IMR-90 (cell line): ENCODE results near the gene KCNQ2. TPM values are rescaled to one million over a fixed set of nuclear protein-coding genes. Genes with fewer than 3 reads are reported as not detected.

ENCODE experiments used
- ATAC-seq: fragments of 200-7000 bp; cut with Tn5 transposase; 2 replicates; pipeline ENCODE4 v1.9.1; 2020; ENCODE audit warnings: low read depth, mild to moderate bottlenecking, moderate library complexity
- BruUV-seq: library from RNA; stranded (reverse); fragments of 400-500 nt; replicated peaks from 2 replicates; lab custom pipeline; 2021; lab: Mats Ljungman, UMichigan
- CTCF ChIA-PET: fragments of 300-600 bp; formaldehyde crosslinking; extraction: SDS; loops from one replicate; lab custom pipeline; 2021; ENCODE audit warnings: antibody characterized with exemption; lab: Yijun Ruan, JAX
- POLR2A ChIA-PET: fragments of 300-600 bp; sonication (Branson Sonifier 250); formaldehyde crosslinking; loops from one replicate; lab custom pipeline; 2022; ENCODE audit warnings: antibody characterized with exemption; ENCODE audit not compliant: unreplicated experiment; lab: Charles Lee
- DNase-seq: peaks from one replicate; pipeline ENCODE4 v3.0.0; 2013
- H2AFZ ChIP-seq: replicated peaks from 2 replicates; pipeline ENCODE3; 2013; ENCODE audit warnings: low read length, mild to moderate bottlenecking; ENCODE audit not compliant: poor library complexity
- H2AK5ac ChIP-seq: 2 replicates; pipeline ENCODE4 v1.6.1; 2013; ENCODE audit warnings: low read depth, low read length, inconsistent platforms
- H2AK9ac ChIP-seq: replicated peaks from 2 replicates; pipeline ENCODE3; 2013; ENCODE audit warnings: mild to moderate bottlenecking, low read depth, low read length, moderate library complexity; ENCODE audit not compliant: poor library complexity
- H2BK120ac ChIP-seq: 2 replicates; pipeline ENCODE4 v1.6.1; 2013; ENCODE audit warnings: low read depth, low read length, inconsistent platforms
- H2BK15ac ChIP-seq: 3 replicates; pipeline ENCODE4 v1.6.1; 2013; ENCODE audit warnings: low read depth, low read length, inconsistent platforms
- H2BK20ac ChIP-seq: 2 replicates; pipeline ENCODE4 v1.6.1; 2013; ENCODE audit warnings: low read depth, mild to moderate bottlenecking, inconsistent platforms, low read length, moderate library complexity
- H2BK5ac ChIP-seq: 2 replicates; pipeline ENCODE4 v1.6.1; 2013; ENCODE audit warnings: mild to moderate bottlenecking, low read depth, low read length, inconsistent platforms; ENCODE audit not compliant: poor library complexity, severe bottlenecking
- H3K14ac ChIP-seq: replicated peaks from 2 replicates; pipeline ENCODE4 v1.6.1; 2013; ENCODE audit warnings: low read depth, low read length, inconsistent platforms
- H3K18ac ChIP-seq: 2 replicates; pipeline ENCODE4 v1.6.1; 2013; ENCODE audit warnings: low read depth, low read length, control low read depth
- H3K23ac ChIP-seq: 2 replicates; pipeline ENCODE4 v1.6.1; 2013; ENCODE audit warnings: low read depth, low read length, inconsistent platforms
- H3K27ac ChIP-seq: 2 replicates; pipeline ENCODE4 v1.5.1; 2013; ENCODE audit warnings: mild to moderate bottlenecking, control low read depth, low read length; ENCODE audit not compliant: insufficient read depth
- H3K27me3 ChIP-seq: 2 replicates; pipeline ENCODE4 v1.6.1; 2013; ENCODE audit warnings: low read length; ENCODE audit not compliant: control insufficient read depth, insufficient read depth
- H3K36me3 ChIP-seq: 2 replicates; pipeline ENCODE4 v1.6.1; 2013; ENCODE audit warnings: low read length, mixed read lengths; ENCODE audit not compliant: control insufficient read depth, insufficient read depth
- H3K4ac ChIP-seq: 2 replicates; pipeline ENCODE4 v1.6.1; 2013; ENCODE audit warnings: low read depth, low read length, inconsistent platforms
- H3K4me1 ChIP-seq: 2 replicates; pipeline ENCODE4 v1.6.1; 2013; ENCODE audit warnings: low read length, mixed read lengths; ENCODE audit not compliant: control insufficient read depth, insufficient read depth
- H3K4me2 ChIP-seq: 2 replicates; pipeline ENCODE4 v1.6.1; 2013; ENCODE audit warnings: low read depth, mild to moderate bottlenecking, control low read depth, low read length, moderate library complexity
- H3K4me3 ChIP-seq: 2 replicates; pipeline ENCODE4 v1.5.1; 2013; ENCODE audit warnings: low read depth, mild to moderate bottlenecking, control low read depth, low read length, moderate library complexity; ENCODE audit not compliant: insufficient read depth
- H3K56ac ChIP-seq: 2 replicates; pipeline ENCODE4 v1.6.1; 2013; ENCODE audit warnings: low read length, inconsistent platforms; ENCODE audit not compliant: insufficient read depth; ENCODE audit errors: extremely low read depth
- H3K79me1 ChIP-seq, 2 experiments: 2 replicates each; pipeline ENCODE4 v1.6.1; 2013; ENCODE audit warnings: low read length in 2 of 2, inconsistent platforms in 1 of 2, low read depth in 1 of 2
- H3K9ac ChIP-seq: 2 replicates; pipeline ENCODE4 v1.6.1; 2013; ENCODE audit warnings: low read depth, low read length, control low read depth
- H3K9me1 ChIP-seq: 2 replicates; pipeline ENCODE4 v1.6.1; 2013; ENCODE audit warnings: low read length, inconsistent platforms; ENCODE audit not compliant: insufficient read depth
- H3K9me3 ChIP-seq: 2 replicates; pipeline ENCODE4 v1.6.1; 2013; ENCODE audit warnings: low read length; ENCODE audit not compliant: control insufficient read depth, insufficient read depth
- H4K20me1 ChIP-seq: 2 replicates; pipeline ENCODE4 v1.6.1; 2013; ENCODE audit warnings: low read length, inconsistent platforms; ENCODE audit not compliant: insufficient read depth
- H4K5ac ChIP-seq: 2 replicates; pipeline ENCODE4 v1.6.1; 2013; ENCODE audit warnings: mild to moderate bottlenecking, low read depth, low read length, control low read depth
- H4K8ac ChIP-seq, 2 experiments: 2 replicates each; pipeline ENCODE4 v1.6.1; 2013; ENCODE audit warnings: low read depth in 2 of 2, low read length in 2 of 2, control low read depth in 1 of 2, inconsistent platforms in 1 of 2
- H4K91ac ChIP-seq: 2 replicates; pipeline ENCODE4 v1.6.1; 2013; ENCODE audit warnings: low read depth, low read length, inconsistent platforms; ENCODE audit not compliant: insufficient read depth
- BHLHE40 ChIP-seq: fragments of 150-350 bp; IDR thresholded peaks from 2 replicates; pipeline ENCODE4 v1.6.1; 2016; ENCODE audit warnings: mild to moderate bottlenecking, low read depth, low read length
- CEBPB ChIP-seq: IDR thresholded peaks from 2 replicates; pipeline ENCODE4 v1.6.1; 2012; ENCODE audit warnings: low read depth, low read length, improper control_type of control experiment
- CHD1 ChIP-seq: IDR thresholded peaks from 2 replicates; pipeline ENCODE4 v1.6.1; 2012; ENCODE audit warnings: low read depth, low read length, improper control_type of control experiment
- CTCF ChIP-seq: conservative IDR thresholded peaks from 2 replicates; pipeline ENCODE4 v1.5.1; 2012; ENCODE audit warnings: mild to moderate bottlenecking, low read depth, low read length, improper control_type of control experiment
- ELK1 ChIP-seq: fragments of 150-350 bp; IDR thresholded peaks from 2 replicates; pipeline ENCODE4 v1.6.1; 2016; ENCODE audit warnings: low read depth, mild to moderate bottlenecking, low read length, moderate library complexity, borderline replicate concordance
- FOS ChIP-seq: fragments of 150-350 bp; IDR thresholded peaks from 2 replicates; pipeline ENCODE4 v1.6.1; 2016; ENCODE audit warnings: low read depth, low read length
- MAFK ChIP-seq: IDR thresholded peaks from 2 replicates; pipeline ENCODE4 v1.6.1; 2012; ENCODE audit warnings: low read depth, low read length, improper control_type of control experiment
- MAZ ChIP-seq: IDR thresholded peaks from 2 replicates; pipeline ENCODE4 v1.6.1; 2012; ENCODE audit warnings: low read depth, mild to moderate bottlenecking, low read length, improper control_type of control experiment, moderate library complexity, borderline replicate concordance
- MXI1 ChIP-seq: IDR thresholded peaks from 2 replicates; pipeline ENCODE4 v1.6.1; 2012; ENCODE audit warnings: low read depth, mild to moderate bottlenecking, low read length, moderate library complexity, borderline replicate concordance
- NFE2L2 ChIP-seq: fragments of 150-350 bp; IDR thresholded peaks from 2 replicates; pipeline ENCODE4 v1.6.1; 2016; ENCODE audit warnings: low read depth, mild to moderate bottlenecking, low read length
- POLR2A ChIP-seq: IDR thresholded peaks from 2 replicates; pipeline ENCODE4 v1.6.1; 2012; ENCODE audit warnings: mild to moderate bottlenecking, low read depth, low read length
- RAD21 ChIP-seq: IDR thresholded peaks from 2 replicates; pipeline ENCODE4 v1.6.1; 2012; ENCODE audit warnings: low read length, improper control_type of control experiment
- RCOR1 ChIP-seq: IDR thresholded peaks from 2 replicates; pipeline ENCODE4 v1.6.1; 2012; ENCODE audit warnings: mild to moderate bottlenecking, low read length, improper control_type of control experiment; ENCODE audit not compliant: insufficient replicate concordance
- RFX5 ChIP-seq: IDR thresholded peaks from 2 replicates; pipeline ENCODE4 v1.8.0; 2012; ENCODE audit warnings: low read depth, mild to moderate bottlenecking, low read length, moderate library complexity
- SMC3 ChIP-seq: fragments of 150-350 bp; IDR thresholded peaks from 2 replicates; pipeline ENCODE4 v1.6.1; 2016; ENCODE audit warnings: low read depth, mild to moderate bottlenecking, antibody characterized with exemption, low read length, moderate library complexity
- USF2 ChIP-seq: fragments of 150-350 bp; IDR thresholded peaks from 2 replicates; pipeline ENCODE4 v1.6.1; 2017; ENCODE audit warnings: mild to moderate bottlenecking, antibody characterized with exemption, low read length, low read depth
- WGBS, 2 experiments: methylation state at CpG; one replicate each; pipeline versions ENCODE4 v1.1.5 to v1.1.7; 2013; ENCODE audit warnings: missing lambda C conversion rate in 2 of 2; ENCODE audit not compliant: insufficient read length in 1 of 2; ENCODE audit errors: extremely low coverage in 2 of 2; 5-methylcytosine and 5-hydroxymethylcytosine counted together
- dilution Hi-C: fragments of 300-500 bp; cut with HindIII; formaldehyde crosslinking; loops from one replicate; pipeline ENCODE4 v1.14.3; 2018; ENCODE audit warnings: low sequenced_read_pairs; ENCODE audit not compliant: unreplicated experiment
- in situ Hi-C: fragments of 300-500 bp; cut with MboI; formaldehyde crosslinking; loops from 3 replicates; pipeline ENCODE4 v1.14.3; 2019; ENCODE audit warnings: low sequenced_read_pairs, inconsistent platforms, mixed read lengths
- intact Hi-C: fragments of 100-400 bp; cut with micrococcal nuclease; formaldehyde crosslinking; loops from 2 replicates; pipeline ENCODE4 v1.10.0; 2022
- polyA plus RNA-seq, 3 experiments: library from polyadenylated mRNA; depleted of rRNA; stranded (reverse); fragments of >200 nt; gene quantifications; 2 replicates each; pipeline ENCODE4 v1.2.3, GENCODE V29; 2012; ENCODE audit warnings: low replicate concordance in 1 of 3
- total RNA-seq: library from RNA; depleted of rRNA; stranded (reverse); fragments of >200 nt; gene quantifications from 2 replicates; pipeline ENCODE4 v1.2.3, GENCODE V29; 2012

Gene KCNQ2
- total and polyA plus RNA-seq, 2 of the 4 experiments (the other 2 are of a cell fraction), result 0.02 TPM; not detected in 1

GRCh38 chr20:63491635-63492230 lies 19.3 kb upstream of the KCNQ2 start:
- Histone ChIP-seq H2BK120ac (no peak overlapping the region), H3K27me3 (peaks cover 18% of the 10 kb centered on the region), H2BK20ac (no peak overlapping the region), H3K36me3 (no peaks in the 10 kb centered on the region), H3K14ac (no peak overlapping the region), H3K9me3 (no peaks in the 10 kb centered on the region), H4K20me1 (peaks cover 4% of the 10 kb centered on the region; the same call in 1 of the 2 replicates), H3K56ac (no peak overlapping the region), H3K18ac (no peak overlapping the region), H2BK15ac (no peak overlapping the region), H4K5ac (no peak overlapping the region), H3K4ac (no peak overlapping the region), H3K4me1 (no peaks in the 10 kb centered on the region), H3K4me3 (no peak overlapping the region), H4K8ac (no peak overlapping the region), H2AK5ac (no peak overlapping the region), H2AFZ (no peak overlapping the region), H3K9ac (no peak overlapping the region), H3K4me2 (no peak overlapping the region), H4K91ac (no peak overlapping the region), H2AK9ac (no peak overlapping the region), H3K23ac (no peak overlapping the region), H3K9me1 (no peaks in the 10 kb centered on the region), H3K27ac (no peak overlapping the region), H2BK5ac (no peak overlapping the region), H3K79me1 (no peaks in the 10 kb centered on the region)
- no peak for TF ChIP-seq NFE2L2
- TF ChIP-seq BHLHE40, result no peak
- TF ChIP-seq MAZ, result no peak
- no peak for TF ChIP-seq POLR2A
- no peak for TF ChIP-seq USF2
- no peak for TF ChIP-seq ELK1
- TF ChIP-seq MXI1, result no peak
- no peak for TF ChIP-seq RFX5
- no peak for TF ChIP-seq CHD1
- no peak for TF ChIP-seq CEBPB
- no peak for TF ChIP-seq RCOR1
- TF ChIP-seq RAD21, result no peak
- TF ChIP-seq MAFK, result no peak
- no peak for TF ChIP-seq SMC3
- TF ChIP-seq FOS, result no peak
- no peak for TF ChIP-seq CTCF
- in situ Hi-C loops (no loop called here), dilution Hi-C loops (no loop called here), intact Hi-C loops (no loop called here)
- ChIA-PET CTCF (no interaction called here), POLR2A (no interaction called here)
- DNase-seq (no peak), ATAC-seq (no peak)
- no TSS peak for BruUV-seq
- WGBS, 2 experiments, result 50 to 100% methylated on average over 1 to 4 of the region's 4 CpGs
